CD4-positive, alpha-beta T cell treated with Interleukin-21 for 1 hour (primary cell): Measurements from ENCODE around the gene SIKE1.
"Not testable (repeated sequence)": the region's sequence is repeated elsewhere in the genome, so short reads cannot be mapped to it uniquely, and the experiment has no call there.

Experiments used
- DNase-seq: peaks from one replicate; pipeline ENCODE4 v3.0.0-alpha.2; 2020

Gene SIKE1

DNA sequence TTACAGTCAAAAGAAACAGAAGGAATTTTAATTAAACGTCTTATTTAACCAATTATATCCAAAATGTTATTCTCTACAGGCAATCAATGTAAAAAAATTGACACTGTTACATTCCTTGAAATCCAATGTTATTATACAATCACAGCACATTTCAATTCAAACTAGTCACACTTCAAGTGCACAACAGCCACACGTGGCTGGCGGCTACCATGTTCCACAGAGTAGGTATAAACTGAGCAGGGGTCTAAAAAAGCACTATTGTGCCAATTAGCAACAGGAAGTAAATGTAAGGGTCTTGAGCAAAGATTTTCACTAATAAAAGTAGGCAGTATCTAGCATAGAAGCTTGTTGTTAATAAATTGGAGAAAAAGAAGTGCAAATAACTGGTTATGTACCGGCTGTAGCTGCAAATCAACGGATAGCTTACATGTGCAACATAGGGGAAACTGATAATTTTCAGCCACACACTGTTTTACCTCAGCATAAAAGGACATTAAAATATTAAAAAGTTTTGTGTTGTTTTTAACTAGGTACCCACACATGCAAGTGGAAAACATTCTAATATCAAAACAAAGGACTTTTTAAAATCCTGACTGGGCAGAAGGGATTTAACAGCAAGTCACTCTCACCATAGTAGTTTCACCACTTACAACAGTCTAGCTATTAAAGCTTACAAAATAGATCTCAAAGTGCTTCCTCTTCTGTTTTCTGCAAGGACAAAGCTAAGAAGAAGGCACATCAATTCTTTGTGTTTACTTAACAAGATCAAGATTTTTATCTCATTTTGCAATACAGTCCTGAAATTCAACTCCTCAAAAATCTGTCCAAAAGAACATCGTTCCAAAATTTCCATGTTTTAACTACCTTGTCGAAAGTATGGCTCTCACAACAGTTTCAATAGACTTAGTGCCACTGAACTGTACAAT lies 25.2 kb downstream of the SIKE1 start:
- no peak for DNase-seq

DNA sequence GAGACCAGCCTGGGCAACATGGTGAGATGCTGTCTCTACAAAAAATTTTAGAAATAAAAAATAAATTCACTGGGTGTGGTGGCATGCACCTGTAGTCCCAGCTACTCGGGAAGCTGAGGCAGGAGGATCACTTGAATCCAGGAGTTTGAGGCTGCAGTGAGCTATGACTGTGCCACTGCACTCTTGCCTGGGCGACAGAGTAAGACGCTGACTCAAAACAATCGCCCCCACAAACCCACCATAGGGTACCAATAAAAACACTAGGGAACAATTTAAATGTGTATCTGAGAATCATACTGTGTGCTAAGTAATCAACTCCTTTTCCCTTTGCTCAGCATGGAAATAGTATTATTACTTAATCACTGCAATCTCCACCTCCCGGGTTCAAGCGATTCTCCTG lies 26.8 kb downstream of the SIKE1 start:
- not testable (repeated sequence) for DNase-seq

DNA sequence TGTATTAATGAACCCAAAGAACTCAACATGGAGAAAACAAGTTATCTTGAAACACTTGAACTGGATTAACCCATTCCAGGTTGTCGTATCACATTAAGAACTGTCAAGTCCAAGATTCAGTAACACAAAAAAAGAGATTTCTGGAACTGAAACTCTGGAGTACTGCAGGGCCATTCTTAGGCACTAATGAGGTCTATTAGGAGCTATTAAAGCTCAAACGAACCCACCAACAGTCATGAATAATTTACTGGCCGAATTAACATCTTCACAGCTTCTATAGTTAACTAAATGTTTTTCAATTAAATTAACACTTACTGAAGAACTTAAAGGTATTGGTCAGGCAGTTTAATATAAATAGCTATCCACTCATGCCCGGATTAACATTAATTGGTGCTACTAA lies 27.3 kb downstream of the SIKE1 start:
- no peak for DNase-seq

DNA sequence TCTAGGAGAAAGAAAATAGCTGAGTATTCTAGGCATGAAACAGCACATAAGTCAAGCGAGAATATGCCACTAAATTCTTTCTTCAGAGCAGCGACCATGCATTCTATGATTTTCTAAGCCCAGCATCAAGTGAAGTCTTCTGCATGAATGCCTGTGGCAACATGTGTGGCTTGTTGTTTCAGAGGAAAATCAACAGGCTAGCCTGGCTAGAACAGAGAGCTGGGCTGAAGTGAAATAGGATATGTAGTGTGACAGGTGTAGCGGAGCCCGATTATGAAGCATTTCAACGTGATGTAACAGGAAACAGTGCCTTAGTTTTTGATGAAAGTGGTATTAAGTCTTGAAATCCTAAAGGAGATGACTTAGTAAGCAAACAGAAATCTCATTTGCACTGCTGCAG lies 29.7 kb downstream of the SIKE1 start:
- no peak for DNase-seq

DNA sequence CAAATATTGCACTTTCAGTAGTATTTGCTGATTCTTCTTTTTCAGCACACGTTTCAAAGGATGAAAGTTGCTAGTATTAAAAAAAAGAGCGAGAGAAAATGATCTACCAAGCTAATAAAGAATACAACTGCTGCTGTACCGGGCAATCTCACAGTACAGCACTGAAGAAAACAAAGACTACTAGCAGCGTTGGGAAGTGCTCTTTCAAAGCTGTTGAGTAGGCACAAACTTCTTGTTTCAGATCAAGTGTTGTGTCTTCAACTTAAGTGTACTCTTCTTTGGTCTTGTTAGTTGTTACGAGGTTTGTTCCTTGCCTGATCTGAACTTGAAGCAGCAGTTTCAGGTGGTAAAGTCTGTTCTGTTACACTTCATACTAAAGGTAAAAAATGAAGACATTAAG lies 30.6 kb downstream of the SIKE1 start:
- DNase-seq = no peak

DNA sequence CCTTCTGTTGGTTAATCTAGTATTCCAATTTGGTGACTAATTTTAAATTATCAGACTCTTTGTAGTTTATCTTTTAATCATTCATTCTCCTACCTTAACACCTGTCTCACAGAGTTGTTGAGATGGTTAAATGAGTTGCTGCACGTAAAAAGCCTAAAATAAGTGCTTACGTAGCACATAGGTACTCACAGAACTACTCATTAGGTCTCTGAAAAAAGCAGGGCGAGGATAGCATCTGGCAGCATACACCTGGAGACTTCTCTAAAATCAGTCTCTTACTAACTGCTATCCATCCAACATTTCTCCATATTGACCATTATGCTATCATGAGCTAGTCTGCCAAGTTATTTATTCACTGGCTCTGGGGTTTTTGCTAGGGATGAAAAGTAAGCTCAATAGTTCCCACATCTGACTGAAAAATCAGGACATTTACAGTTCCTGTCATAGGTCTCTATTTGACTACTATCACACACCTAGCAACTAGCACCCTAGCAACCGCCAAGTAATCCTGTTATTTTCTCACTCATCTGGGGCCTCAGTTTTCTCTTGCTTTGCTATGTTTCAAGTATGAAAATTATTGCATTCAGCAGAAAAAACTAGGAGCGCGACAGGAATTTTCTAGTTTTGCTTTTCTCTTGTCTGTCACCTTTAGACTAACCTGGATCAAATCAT lies 33.9 kb downstream of the SIKE1 start:
- no peak for DNase-seq

DNA sequence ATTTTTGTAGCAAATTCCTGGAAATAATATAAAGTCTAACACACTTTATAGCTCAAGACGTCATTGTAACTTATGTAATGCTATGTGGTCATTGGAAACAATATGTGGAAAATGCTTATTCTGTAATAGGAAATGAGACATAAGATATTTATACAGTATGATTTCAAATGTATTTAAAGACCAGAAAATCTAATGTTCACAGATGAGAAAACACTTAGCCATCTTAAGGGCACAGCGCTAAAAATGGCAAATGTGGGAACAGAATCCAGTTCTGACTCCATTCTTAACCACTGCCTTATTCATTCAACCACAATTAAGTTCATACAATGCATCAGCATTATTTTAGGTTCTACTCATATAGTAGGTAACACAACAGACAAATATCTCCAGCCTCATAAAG lies 35.2 kb downstream of the SIKE1 start:
- DNase-seq = no peak

DNA sequence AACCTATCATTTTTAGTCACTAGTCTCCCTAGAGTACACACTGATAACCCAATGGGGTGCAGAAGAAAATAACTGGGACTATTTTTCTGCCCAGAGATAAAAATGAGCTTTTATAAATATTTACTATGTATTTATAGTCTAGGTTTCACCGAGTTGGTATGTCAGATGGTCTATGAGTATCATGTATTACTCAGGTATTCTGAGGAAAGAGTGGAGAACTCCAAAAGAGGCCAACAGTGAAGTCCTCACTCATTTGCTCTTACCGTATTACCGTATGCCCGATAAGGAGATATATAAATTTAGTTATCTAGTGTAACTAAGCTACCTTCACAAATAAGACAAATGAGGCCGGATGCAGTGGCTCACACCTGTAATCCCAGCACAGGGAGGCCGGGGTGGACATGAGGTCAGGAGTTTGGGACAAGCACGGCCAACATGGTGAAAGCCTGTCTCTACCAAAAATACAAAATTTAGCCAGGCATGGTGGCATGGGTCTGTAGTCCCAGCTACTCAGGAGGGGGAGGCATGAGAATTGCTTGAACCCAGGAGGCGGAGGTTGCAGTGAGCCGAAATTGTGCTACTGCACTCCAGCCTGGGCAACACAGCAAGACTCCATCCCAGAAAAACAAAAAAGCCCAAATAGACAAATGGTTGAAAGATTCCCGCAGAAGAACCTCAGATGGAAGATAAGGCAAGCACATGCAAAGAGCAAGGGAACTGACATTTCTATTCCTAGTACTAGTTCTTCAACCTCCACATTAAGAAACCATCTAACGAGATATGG lies 38.3 kb downstream of the SIKE1 start:
- no peak for DNase-seq

DNA sequence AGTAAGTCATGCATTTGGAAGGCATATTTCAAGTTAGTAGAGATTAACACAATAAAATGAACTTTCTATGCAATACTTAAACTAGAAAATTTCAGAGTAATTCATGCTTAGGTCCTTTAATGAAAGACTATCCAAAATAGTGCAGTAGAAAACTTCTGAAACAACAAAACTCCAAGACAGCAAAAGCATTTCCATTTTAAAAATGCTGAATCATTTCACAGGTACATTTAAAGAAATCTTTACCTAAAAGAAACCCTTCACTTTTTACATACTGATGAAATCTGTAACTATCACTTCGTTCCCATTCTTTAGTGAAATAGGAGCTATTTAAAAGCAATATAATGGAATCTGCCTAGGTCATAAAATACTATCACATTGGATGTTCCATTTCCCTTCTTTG lies 40.2 kb downstream of the SIKE1 start:
- DNase-seq = no peak

DNA sequence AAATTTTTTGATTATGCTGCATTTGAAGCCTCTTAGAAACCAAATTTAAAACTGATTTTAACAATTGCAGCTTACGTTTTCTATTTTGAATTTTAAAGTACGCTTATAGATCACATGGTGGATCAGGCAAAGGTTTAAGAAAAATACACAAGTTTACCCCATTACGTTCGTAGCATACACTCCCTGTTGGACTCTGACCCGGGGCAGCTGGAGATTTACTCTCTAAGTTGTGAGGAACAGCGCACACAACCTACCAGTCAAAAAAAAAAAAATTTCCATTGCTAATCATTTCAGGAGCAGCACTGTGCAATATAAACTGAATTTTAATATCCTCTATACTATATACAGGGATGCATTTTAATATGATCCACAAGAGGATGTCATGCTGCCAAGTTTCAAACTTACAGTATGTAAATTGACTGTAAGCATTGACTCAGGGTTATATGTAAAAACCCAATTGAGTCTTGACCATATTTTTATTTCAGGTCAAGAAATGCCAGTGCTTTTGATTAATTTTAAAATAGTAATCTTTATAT lies 43.1 kb downstream of the SIKE1 start:
- DNase-seq = no peak

DNA sequence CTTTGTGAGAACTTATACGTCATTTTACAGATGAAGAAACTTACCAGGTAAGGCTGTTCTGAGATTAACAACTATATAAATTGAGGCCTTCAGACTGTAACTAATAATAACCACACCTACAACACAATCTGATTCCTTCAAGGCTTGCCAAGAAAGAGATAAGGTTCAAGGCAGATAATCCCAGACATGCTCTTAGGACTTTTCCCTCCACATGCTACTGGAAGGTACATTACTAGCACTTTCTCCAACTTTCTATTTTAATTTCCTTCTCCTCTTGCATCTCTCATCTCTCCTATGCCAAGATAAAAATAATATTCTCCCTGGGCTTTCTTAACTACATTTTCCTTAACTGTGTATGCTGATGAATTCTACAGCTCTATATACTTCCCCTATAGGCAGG lies 45.0 kb downstream of the SIKE1 start:
- no peak for DNase-seq

DNA sequence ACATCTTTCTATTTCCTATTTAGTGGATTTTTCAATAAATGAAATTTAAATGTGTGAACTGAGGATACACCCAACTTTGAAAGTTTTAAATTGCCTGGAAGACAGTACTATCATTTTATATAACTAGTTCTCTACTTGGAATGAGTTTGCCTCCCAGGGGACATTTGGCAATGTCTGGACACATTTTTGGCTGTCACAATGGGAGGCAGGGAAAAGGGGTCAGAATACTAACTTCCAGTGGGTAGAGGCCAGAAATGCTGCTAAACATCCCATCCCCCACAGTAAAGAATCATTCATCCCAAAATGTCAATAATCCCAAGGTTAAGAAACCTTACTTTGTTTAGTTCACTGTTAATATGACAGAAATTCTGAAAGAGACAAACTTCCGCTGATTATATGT lies 50.7 kb downstream of the SIKE1 start:
- no peak for DNase-seq

DNA sequence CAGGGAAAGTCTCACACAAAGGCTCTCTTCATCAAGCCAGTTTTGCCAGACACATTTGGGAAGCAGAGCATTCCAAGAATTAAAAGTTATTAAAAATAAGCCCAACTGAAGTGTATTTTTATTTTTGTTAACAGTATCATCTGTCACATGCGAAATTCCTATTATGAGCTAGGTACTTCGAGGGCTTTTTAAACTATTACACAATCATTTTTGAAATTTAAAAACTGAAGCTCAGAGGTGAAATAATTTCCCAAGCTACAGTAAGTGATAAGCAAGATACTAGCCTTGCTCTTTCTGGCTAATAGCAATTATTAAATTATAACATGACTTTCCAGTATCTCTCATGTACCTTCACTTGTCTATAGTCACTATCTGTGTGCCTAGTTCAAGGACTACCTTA lies 51.9 kb downstream of the SIKE1 start:
- DNase-seq = no peak

DNA sequence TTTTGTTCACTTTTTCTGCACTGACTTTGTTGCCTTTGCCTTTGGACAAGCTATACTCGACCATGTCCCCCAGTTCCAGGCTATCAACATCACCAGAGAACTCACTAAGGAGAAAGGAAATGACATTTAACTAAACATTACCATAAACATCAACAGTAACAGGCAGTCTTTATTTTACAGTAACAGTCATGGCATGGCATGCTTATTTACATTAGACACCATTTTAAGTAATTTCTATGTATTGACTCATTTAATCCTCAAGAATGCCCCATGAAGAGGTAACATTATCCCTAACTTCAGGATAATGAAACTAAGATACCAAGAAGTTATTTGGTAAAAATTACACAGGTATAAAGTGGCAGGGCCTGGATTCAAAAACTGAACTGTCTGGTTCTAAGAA lies 55.3 kb downstream of the SIKE1 start:
- no peak for DNase-seq

DNA sequence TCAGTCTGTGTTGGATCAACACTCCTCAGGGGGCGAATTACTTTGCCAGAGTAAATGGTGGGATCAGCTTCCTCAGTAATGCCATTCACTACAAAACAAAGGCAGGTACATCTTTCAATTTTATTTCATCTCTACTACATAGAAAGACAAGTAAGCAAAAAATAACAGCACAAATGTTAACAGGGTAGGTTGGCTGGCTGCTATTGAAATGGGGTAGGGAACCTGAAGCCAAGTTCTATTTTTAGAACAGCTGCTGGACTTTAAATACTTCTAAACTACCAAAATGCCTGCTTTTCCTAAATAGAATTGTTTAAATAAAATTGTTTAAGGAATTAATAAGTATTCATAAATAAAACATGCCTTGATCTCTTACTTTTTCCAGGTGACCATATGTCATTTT lies 56.6 kb downstream of the SIKE1 start:
- no peak for DNase-seq

DNA sequence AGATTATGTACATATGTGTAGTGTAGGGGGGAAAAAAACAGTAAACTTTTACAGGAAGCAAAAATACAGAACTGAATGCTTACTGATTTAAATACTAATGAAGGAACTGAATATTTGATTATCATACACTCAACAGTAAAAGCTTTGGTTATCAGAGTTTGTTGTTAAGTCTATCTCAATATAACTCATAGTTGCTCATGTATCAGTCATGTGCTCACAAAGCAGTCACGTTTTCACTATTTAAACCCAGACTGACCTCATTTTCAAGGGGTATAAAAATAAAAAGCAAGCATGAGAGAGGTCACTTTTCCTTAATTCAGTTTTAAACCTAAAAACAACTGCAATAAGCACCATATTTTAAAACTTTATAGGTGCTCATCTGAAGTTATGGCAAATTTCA lies 57.0 kb downstream of the SIKE1 start:
- DNase-seq = no peak

DNA sequence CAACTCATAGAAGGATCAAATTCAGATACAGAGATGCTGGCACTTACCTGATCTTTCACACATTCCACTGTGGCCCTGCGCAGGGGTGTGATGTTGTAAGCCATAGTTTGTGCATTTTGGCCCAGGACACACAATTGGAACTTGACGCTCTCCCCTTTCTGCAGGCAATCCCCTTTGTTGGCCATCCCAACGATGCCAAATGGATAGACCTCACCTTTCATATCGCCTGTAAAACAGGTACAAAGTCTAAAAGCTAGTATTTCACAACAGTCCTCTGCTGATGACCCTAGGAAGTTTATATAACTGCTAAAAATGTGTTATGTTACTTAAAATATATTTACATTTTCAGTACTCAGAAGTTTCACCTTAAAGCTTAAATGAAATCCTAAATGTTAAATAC lies 60.0 kb downstream of the SIKE1 start:
- no peak for DNase-seq
